ENCODE measurements around the gene MAPKAPK3.

MAPKAPK3 gene

DNA sequence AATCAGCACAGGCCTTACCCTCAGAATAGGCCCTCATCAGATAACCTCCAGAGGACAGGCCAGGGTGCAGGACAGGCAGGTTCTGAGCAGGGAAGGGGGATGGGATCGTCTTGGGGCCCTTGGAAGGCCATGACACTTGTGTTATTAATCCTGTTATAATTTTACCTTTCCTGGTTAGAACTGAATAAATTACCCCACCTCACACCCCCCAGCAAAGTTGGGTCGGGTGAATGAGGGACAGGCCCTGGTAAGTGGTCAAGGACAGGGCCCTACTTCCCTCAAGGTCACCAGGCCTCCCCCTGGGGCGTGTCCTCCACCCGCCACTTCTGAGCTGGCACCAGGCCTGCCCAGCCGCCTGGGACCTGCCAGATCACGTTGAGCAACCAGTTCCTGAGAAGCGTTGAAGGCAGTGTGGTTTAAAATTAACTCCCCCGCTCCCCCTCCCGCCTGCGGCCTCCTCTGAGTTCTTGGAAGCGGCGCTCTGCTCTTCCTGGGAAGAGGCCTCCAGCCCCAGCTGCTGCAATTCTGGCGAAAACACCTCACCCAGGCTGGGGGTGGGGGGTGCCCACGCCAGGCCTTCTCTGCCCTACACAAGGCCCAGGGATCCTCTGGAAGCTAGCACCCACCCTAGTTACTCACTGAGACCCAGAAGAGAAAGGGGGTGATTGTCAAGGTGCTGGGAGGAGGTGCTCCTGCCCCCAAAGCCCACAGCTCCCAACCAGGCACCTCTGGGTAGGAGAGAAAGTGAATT, 15.9 kb upstream of the MAPKAPK3 start:
- Histone ChIP-seq H3K36me3 (ENCODE audit: control insufficient read depth in 5 of 5, insufficient read depth in 5 of 5, low read length in 5 of 5) (peaks cover 0 to 22% (median 13%) of the 10 kb centered on the region in 5 donors), H3K9me3 (ENCODE audit: control insufficient read depth in 5 of 5, low read length in 5 of 5) (peaks cover 0 to 3% (median 0%) of the 10 kb centered on the region in 5 donors), H3K27ac (ENCODE audit: low read depth, low read length) (peak overlapping the region; percentile 99), H3K9ac (ENCODE audit: low read length in 5 of 5) (peak overlapping the region; percentile 60 to 100 (median 88)), H3K4me1 (ENCODE audit: control insufficient read depth in 5 of 5, insufficient read depth in 5 of 5, low read length in 5 of 5) (peaks cover 29 to 68% (median 55%) of the 10 kb centered on the region in 5 donors), H3K27me3 (ENCODE audit: control insufficient read depth in 5 of 5, insufficient read depth in 4 of 5, low read length in 5 of 5) (peaks cover 0 to 6% (median 0%) of the 10 kb centered on the region in 5 donors), H3K4me3 (ENCODE audit: low read depth in 1 of 5, low read length in 5 of 5) (peak overlapping the region; percentile 16 to 55 (median 42))

DNA sequence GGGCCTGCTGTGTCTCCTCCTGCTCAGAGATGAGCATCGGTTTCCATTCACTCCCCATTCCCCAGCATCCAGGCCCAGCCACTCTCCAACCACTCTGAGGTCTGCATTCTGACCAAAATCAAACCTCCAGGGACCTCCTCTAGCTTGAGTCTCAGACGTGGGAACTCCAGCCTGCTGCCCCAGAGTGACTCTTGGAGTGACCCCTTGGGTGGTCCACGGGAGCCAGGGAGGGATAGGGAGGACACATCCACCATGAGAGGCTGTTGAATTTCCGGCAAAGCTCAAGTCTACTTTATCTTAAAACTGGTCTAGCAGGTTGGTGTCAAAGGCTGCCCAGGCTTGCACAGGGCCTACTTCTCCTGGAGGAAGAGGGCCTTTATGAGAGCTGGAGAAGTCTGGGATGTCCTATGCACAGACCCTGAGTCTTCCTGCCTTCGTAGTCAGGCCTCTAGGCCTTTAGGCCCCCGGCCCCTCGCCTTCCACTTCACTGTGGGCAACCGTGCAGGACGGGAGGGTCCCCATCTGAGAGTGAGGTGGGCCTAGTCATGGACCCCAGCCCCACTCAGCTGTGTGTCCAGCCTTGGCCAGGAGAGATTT, 14.3 kb upstream of the MAPKAPK3 start:
- H3K4me3 ChIP-seq (ENCODE audit: low read depth in 1 of 5, low read length in 5 of 5) = peak overlapping the region in 1 of 5 donors; percentile 22
- peaks cover 31 to 84% (median 68%) of the 10 kb centered on the region in 5 donors for H3K4me1 ChIP-seq (ENCODE audit: control insufficient read depth in 5 of 5, insufficient read depth in 5 of 5, low read length in 5 of 5)
- peaks cover 0 to 6% (median 0%) of the 10 kb centered on the region in 5 donors for H3K27me3 ChIP-seq (ENCODE audit: control insufficient read depth in 5 of 5, insufficient read depth in 4 of 5, low read length in 5 of 5)
- peaks cover 0 to 38% (median 28%) of the 10 kb centered on the region in 5 donors for H3K36me3 ChIP-seq (ENCODE audit: control insufficient read depth in 5 of 5, insufficient read depth in 5 of 5, low read length in 5 of 5)
- H3K27ac ChIP-seq (ENCODE audit: low read depth, low read length) = peak overlapping the region; percentile 99
- H3K9ac ChIP-seq (ENCODE audit: low read length in 5 of 5) = peak overlapping the region in 3 of 5 donors; percentile 85 to 100 (median 92)
- peaks cover 0 to 3% (median 0%) of the 10 kb centered on the region in 5 donors for H3K9me3 ChIP-seq (ENCODE audit: control insufficient read depth in 5 of 5, low read length in 5 of 5)

DNA sequence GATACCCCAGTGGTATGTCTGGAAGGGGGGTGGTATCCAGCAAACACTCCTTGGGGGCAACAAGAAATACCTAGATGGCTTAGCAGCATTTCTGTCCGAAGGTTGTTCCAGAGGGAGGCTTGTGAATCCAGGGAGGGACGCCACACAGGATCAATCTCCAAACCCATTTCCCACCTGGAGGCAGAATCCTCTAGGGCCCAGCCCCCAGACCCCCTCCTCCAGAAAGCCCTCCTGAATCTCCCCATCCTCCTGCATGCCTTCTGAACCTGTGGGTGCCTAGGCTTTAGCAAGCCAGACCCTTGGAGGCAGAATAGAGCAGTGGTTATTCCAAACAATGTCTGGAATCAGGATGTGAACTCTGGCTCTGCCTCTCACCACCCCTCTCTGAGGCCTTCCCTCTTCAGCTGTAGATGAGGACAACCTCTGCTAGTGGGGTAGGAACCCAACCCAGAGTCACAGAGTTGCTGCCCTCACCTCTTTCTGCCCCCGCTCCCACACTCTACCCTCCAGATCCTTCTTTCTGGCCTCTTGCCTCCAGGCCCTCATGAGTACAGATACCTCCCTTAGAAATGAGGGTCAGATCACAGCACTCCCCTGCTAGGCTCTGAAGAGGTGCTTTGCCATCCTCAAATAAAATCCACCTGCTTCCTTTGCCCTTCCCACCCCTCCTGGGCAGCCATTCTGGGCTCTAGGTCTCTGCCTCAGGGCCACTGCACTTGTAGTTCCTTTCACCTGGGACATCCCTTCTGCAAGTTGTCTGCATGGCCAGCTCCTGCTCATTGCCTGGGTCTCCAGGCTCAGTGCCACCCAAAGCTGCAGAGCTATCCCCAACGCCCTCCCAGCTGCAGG, 13.5 kb upstream of the MAPKAPK3 start:
- Histone ChIP-seq H3K9me3 (ENCODE audit: control insufficient read depth in 5 of 5, low read length in 5 of 5) (peaks cover 0 to 3% (median 0%) of the 10 kb centered on the region in 5 donors), H3K27me3 (ENCODE audit: control insufficient read depth in 5 of 5, insufficient read depth in 4 of 5, low read length in 5 of 5) (peaks cover 0 to 6% (median 0%) of the 10 kb centered on the region in 5 donors), H3K9ac (ENCODE audit: low read length in 5 of 5) (peak overlapping the region in 1 of 5 donors; percentile 85), H3K27ac (ENCODE audit: low read depth, low read length) (peak overlapping the region; percentile 99), H3K4me3 (ENCODE audit: low read depth in 1 of 5, low read length in 5 of 5) (no peak overlapping the region), H3K4me1 (ENCODE audit: control insufficient read depth in 5 of 5, insufficient read depth in 5 of 5, low read length in 5 of 5) (peaks cover 31 to 92% (median 75%) of the 10 kb centered on the region in 5 donors), H3K36me3 (ENCODE audit: control insufficient read depth in 5 of 5, insufficient read depth in 5 of 5, low read length in 5 of 5) (peaks cover 0 to 46% (median 33%) of the 10 kb centered on the region in 5 donors)

DNA sequence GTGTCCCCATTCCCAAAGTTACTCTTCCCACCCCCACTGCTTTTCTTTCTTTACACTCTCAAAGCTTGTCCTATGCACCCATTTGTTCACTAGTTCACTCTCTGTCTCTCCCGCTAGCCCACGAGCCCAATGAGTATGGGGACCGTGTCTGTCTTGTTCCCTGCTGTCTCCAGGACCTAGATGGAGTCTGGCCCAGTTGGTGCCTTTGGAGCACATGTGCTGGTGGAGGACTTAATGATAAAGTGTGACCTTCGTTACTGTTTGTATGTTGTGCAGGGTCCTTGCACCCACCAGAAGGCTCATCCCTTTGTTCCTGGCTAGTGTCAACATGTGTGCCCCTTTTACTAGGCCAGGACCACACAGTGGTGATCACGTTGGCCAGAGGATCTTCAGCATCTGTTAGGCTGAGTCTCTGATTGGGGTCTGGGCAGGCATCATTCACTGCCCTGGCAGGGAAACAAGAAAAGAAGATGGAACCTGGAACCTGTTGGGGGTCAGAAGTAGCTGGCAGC, 12.8 kb upstream of the MAPKAPK3 start:
- H3K4me1 ChIP-seq (ENCODE audit: control insufficient read depth in 5 of 5, insufficient read depth in 5 of 5, low read length in 5 of 5) = peaks cover 31 to 99% (median 82%) of the 10 kb centered on the region in 5 donors
- H3K36me3 ChIP-seq (ENCODE audit: control insufficient read depth in 5 of 5, insufficient read depth in 5 of 5, low read length in 5 of 5) = peaks cover 0 to 48% (median 33%) of the 10 kb centered on the region in 5 donors
- H3K9me3 ChIP-seq (ENCODE audit: control insufficient read depth in 5 of 5, low read length in 5 of 5) = peaks cover 0 to 3% (median 0%) of the 10 kb centered on the region in 5 donors
- H3K27me3 ChIP-seq (ENCODE audit: control insufficient read depth in 5 of 5, insufficient read depth in 4 of 5, low read length in 5 of 5) = peaks cover 0 to 6% (median 0%) of the 10 kb centered on the region in 5 donors
- H3K27ac ChIP-seq (ENCODE audit: low read depth, low read length) = peak overlapping the region; percentile 99
- H3K9ac ChIP-seq (ENCODE audit: low read length in 5 of 5) = peak overlapping the region in 1 of 5 donors; percentile 57
- H3K4me3 ChIP-seq (ENCODE audit: low read depth in 1 of 5, low read length in 5 of 5) = no peak overlapping the region

DNA sequence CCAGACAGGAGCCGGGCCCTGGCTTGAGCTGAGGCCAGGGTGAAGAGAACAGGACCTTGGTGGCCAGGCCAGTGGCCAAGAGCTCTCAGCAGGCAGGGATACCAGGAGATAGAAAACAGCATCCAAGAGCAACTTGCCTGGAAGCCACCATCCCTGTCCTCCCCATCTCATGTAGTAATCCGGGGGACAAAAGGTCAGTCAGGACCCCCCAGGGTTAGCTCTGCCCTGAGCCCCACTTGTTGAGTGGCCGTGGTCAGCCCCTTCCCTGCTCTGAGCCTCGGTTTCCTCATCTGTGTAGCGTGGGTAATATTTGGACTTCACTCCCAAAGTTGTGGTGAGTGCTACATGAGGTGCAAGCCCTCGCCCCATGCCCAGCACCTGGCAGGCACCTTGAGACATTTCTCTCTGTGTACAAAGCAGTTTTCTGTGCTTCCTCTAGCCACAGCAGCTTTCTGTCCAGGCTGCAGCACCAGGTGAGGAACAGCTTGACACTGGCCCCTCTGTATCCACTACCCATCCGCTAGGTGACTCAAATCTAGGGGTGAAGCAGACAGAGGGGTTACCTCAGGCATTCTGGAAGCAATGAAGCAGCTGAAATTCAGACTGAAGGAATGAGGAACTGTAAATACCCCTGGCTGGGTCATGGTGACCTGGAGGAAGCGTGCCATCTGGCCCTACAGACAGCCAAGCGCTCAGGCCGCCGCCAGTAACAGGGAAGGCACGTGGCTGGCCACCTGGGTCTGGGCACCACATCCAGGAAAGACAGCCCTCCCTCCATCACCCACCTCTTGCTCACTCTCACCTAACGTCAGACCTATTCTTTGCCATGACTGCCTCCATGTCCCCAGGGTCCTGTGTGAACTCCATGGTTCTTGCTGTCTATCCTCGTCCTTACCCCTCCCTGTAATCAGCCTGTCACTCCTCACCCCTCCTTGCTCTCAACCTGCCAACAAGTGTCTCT, 12.0 kb upstream of the MAPKAPK3 start:
- H3K36me3 ChIP-seq (ENCODE audit: control insufficient read depth in 5 of 5, insufficient read depth in 5 of 5, low read length in 5 of 5) = peaks cover 0 to 48% (median 33%) of the 10 kb centered on the region in 5 donors
- peaks cover 0 to 3% (median 0%) of the 10 kb centered on the region in 5 donors for H3K9me3 ChIP-seq (ENCODE audit: control insufficient read depth in 5 of 5, low read length in 5 of 5)
- H3K4me3 ChIP-seq (ENCODE audit: low read depth in 1 of 5, low read length in 5 of 5) = peak overlapping the region in 1 of 5 donors; percentile 32
- H3K9ac ChIP-seq (ENCODE audit: low read length in 5 of 5) = peak overlapping the region in 2 of 5 donors; percentile 20 to 57
- H3K4me1 ChIP-seq (ENCODE audit: control insufficient read depth in 5 of 5, insufficient read depth in 5 of 5, low read length in 5 of 5) = peaks cover 28 to 100% (median 84%) of the 10 kb centered on the region in 5 donors
- H3K27me3 ChIP-seq (ENCODE audit: control insufficient read depth in 5 of 5, insufficient read depth in 4 of 5, low read length in 5 of 5) = peaks cover 0 to 6% (median 0%) of the 10 kb centered on the region in 5 donors
- peak overlapping the region; percentile 99 for H3K27ac ChIP-seq (ENCODE audit: low read depth, low read length)

DNA sequence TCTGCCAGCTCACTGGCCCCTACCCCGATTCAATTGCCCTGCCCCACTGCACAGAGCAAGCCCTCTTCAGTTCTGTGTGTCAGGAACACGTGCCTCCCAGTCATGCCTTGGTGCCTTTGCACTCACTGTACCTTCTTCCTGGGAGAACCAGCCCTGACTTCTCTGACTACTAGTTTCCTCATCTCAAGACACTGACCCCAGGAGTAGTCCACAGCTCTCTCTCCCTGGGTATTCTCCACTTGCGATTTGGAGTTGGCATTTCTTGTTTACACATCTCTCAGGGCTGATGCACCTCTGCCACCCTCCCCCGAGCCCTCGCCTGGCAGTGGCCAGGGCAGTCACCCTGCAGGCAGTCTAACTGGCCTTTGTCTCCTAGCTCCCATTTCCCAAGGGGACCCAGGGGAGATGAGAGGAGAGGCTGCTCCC, 11.0 kb upstream of the MAPKAPK3 start:
- Histone ChIP-seq H3K27ac (ENCODE audit: low read depth, low read length) (peak overlapping the region; percentile 99), H3K4me3 (ENCODE audit: low read depth in 1 of 5, low read length in 5 of 5) (no peak overlapping the region), H3K9ac (ENCODE audit: low read length in 5 of 5) (peak overlapping the region in 2 of 5 donors; percentile 5 to 49), H3K4me1 (ENCODE audit: control insufficient read depth in 5 of 5, insufficient read depth in 5 of 5, low read length in 5 of 5) (peaks cover 31 to 100% (median 84%) of the 10 kb centered on the region in 5 donors), H3K27me3 (ENCODE audit: control insufficient read depth in 5 of 5, insufficient read depth in 4 of 5, low read length in 5 of 5) (peaks cover 0 to 6% (median 0%) of the 10 kb centered on the region in 5 donors), H3K9me3 (ENCODE audit: control insufficient read depth in 5 of 5, low read length in 5 of 5) (peaks cover 0 to 3% (median 0%) of the 10 kb centered on the region in 5 donors), H3K36me3 (ENCODE audit: control insufficient read depth in 5 of 5, insufficient read depth in 5 of 5, low read length in 5 of 5) (peaks cover 0 to 48% (median 33%) of the 10 kb centered on the region in 5 donors)

DNA sequence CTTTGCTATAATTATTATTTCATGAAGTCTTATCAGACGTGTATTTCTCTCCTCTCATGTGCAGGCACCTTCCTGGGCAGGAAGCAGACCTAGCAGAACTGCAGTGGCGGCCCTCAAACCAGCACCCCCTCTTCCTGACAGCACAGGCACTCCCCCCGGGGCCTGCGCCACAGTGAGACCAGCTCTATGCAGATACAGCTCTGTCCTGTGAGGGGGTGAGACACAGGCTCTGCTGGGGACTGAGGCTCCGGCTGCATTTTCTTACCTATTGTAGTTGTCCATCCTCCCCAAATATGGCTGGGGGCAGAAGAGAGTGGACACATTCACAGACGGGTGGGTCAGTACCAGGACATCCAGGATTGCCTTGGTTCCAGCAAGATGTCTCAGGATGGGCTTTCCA, 10.4 kb upstream of the MAPKAPK3 start:
- peak overlapping the region in 1 of 5 donors; percentile 0 for H3K4me3 ChIP-seq (ENCODE audit: low read depth in 1 of 5, low read length in 5 of 5)

DNA sequence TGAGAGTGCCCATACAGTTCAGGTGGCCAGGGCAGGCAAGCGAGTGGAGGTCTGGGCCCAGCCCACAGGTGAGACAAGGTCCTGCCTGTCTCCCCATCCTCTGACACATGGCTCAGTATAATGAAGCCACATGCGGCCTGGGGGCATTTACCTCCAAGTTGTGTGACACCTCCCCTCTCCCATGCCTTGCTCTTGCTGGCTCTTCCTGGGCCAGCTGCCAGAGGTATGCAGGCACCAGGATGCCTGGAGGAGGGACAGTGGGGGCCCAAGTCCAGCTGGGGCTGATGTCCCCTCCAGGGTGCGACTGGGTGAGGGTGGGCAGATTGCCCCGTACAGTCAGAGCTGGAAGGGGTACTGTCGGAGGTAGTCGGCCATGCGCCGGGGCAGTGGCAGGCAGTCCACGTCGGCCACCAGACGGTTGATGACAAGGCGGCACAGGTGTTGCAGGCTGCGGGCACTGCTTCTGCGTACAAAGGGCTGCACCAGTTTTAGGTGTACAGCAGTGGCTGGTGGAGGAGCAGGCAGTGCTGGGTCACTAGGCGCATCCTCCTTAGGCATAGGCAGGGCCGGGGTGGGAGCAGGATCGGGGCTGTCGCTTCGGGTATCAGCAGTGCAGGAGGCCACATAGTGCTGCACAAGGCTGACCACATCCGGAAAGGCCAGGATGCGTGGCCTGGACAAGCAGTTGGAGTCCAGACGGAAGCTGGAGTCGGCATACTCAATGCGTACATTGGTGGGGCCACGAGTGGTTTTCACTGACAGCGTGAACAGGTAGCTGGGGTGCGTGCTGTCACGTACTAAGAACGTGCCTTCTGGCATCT, 9.5 kb upstream of the MAPKAPK3 start:
- peaks cover 16 to 94% (median 81%) of the 10 kb centered on the region in 5 donors for H3K4me1 ChIP-seq (ENCODE audit: control insufficient read depth in 5 of 5, insufficient read depth in 5 of 5, low read length in 5 of 5)
- peak overlapping the region; percentile 99 for H3K27ac ChIP-seq (ENCODE audit: low read depth, low read length)
- peaks cover 0 to 48% (median 33%) of the 10 kb centered on the region in 5 donors for H3K36me3 ChIP-seq (ENCODE audit: control insufficient read depth in 5 of 5, insufficient read depth in 5 of 5, low read length in 5 of 5)
- H3K9me3 ChIP-seq (ENCODE audit: control insufficient read depth in 5 of 5, low read length in 5 of 5) = no peaks in the 10 kb centered on the region
- peak overlapping the region in 1 of 5 donors; percentile 16 for H3K9ac ChIP-seq (ENCODE audit: low read length in 5 of 5)
- H3K27me3 ChIP-seq (ENCODE audit: control insufficient read depth in 5 of 5, insufficient read depth in 4 of 5, low read length in 5 of 5) = no peaks in the 10 kb centered on the region
- peak overlapping the region in 2 of 5 donors; percentile 22 to 52 for H3K4me3 ChIP-seq (ENCODE audit: low read depth in 1 of 5, low read length in 5 of 5)

More for the DNA sequence above, 10.4 kb upstream of the MAPKAPK3 start:
- H3K9ac ChIP-seq (ENCODE audit: low read length in 5 of 5) = peak overlapping the region in 1 of 5 donors; percentile 49
- H3K4me1 ChIP-seq (ENCODE audit: control insufficient read depth in 5 of 5, insufficient read depth in 5 of 5, low read length in 5 of 5) = peaks cover 25 to 99% (median 84%) of the 10 kb centered on the region in 5 donors
- H3K9me3 ChIP-seq (ENCODE audit: control insufficient read depth in 5 of 5, low read length in 5 of 5) = peaks cover 0 to 2% (median 0%) of the 10 kb centered on the region in 5 donors
- peaks cover 0 to 48% (median 33%) of the 10 kb centered on the region in 5 donors for H3K36me3 ChIP-seq (ENCODE audit: control insufficient read depth in 5 of 5, insufficient read depth in 5 of 5, low read length in 5 of 5)
- H3K27ac ChIP-seq (ENCODE audit: low read depth, low read length) = peak overlapping the region; percentile 99
- peaks cover 0 to 4% (median 0%) of the 10 kb centered on the region in 5 donors for H3K27me3 ChIP-seq (ENCODE audit: control insufficient read depth in 5 of 5, insufficient read depth in 4 of 5, low read length in 5 of 5)

Measured in subcutaneous abdominal adipose tissue (tissue), 5 donors.